ENCODE measurements around the gene PTTG1IP. TPM values are rescaled to one million over a fixed set of nuclear protein-coding genes. Genes with fewer than 3 reads are reported as not detected.

Gene PTTG1IP
- total RNA-seq, 1 donor from 2014 or later: 209 TPM

- intact Hi-C loops (cut with DNase I): no loop called here
Measured at GRCh38 chr21:44857127-44857892, 16.2 kb downstream of the PTTG1IP start.

GRCh38 chr21:44856131-44856530 lies 17.4 kb downstream of the PTTG1IP start:
- Histone ChIP-seq H3K9me3 (no peaks in the 10 kb centered on the region), H3K27me3 (ENCODE audit: low read depth) (no peaks in the 10 kb centered on the region), H3K27ac (no peak overlapping the region), H3K4me3 (no peak overlapping the region), H3K36me3 (peaks cover 100% of the 10 kb centered on the region), H3K4me1 (peaks cover 7% of the 10 kb centered on the region)
- no peak for TF ChIP-seq CTCF (IDR thresholded peaks at IDR 0.05)
- ATAC-seq (no peak), DNase-seq (no peak)
- intact Hi-C loops (cut with DNase I): no loop called here

More at GRCh38 chr21:44857127-44857892, 16.2 kb downstream of the PTTG1IP start:
- H3K4me1 ChIP-seq: peaks cover 7% of the 10 kb centered on the region
- DNase-seq (no peak), ATAC-seq (no peak)
- H3K4me3 ChIP-seq: no peak overlapping the region
- no peak overlapping the region for H3K27ac ChIP-seq
- peaks cover 100% of the 10 kb centered on the region for H3K36me3 ChIP-seq
- H3K9me3 ChIP-seq: no peaks in the 10 kb centered on the region
- H3K27me3 ChIP-seq (ENCODE audit: low read depth): no peaks in the 10 kb centered on the region
- TF ChIP-seq CTCF (IDR thresholded peaks at IDR 0.05): no peak

GRCh38 chr21:44855572-44855971 lies 17.9 kb downstream of the PTTG1IP start:
- H3K9me3 ChIP-seq: no peaks in the 10 kb centered on the region
- H3K36me3 ChIP-seq: peaks cover 100% of the 10 kb centered on the region
- H3K4me3 ChIP-seq: no peak overlapping the region
- intact Hi-C loops (cut with DNase I): no loop called here
- DNase-seq: no peak
- H3K4me1 ChIP-seq: peaks cover 7% of the 10 kb centered on the region
- no peak overlapping the region for H3K27ac ChIP-seq
- TF ChIP-seq CTCF (IDR thresholded peaks at IDR 0.05): no peak
- ATAC-seq: no peak
- no peaks in the 10 kb centered on the region for H3K27me3 ChIP-seq (ENCODE audit: low read depth)

- no peak for TF ChIP-seq CTCF (IDR thresholded peaks at IDR 0.05)
- Histone ChIP-seq H3K27me3 (ENCODE audit: low read depth) (no peaks in the 10 kb centered on the region), H3K9me3 (no peaks in the 10 kb centered on the region), H3K4me1 (peaks cover 7% of the 10 kb centered on the region), H3K27ac (no peak overlapping the region), H3K36me3 (peaks cover 100% of the 10 kb centered on the region), H3K4me3 (no peak overlapping the region)
- DNase-seq (no peak), ATAC-seq (no peak)
- intact Hi-C loops (cut with DNase I): no loop called here
Measured at GRCh38 chr21:44854664-44855446, 18.6 kb downstream of the PTTG1IP start.

- peaks cover 100% of the 10 kb centered on the region for H3K36me3 ChIP-seq
- ATAC-seq (no peak), DNase-seq (no peak)
- intact Hi-C loops (cut with DNase I): no loop called here
- H3K9me3 ChIP-seq: no peaks in the 10 kb centered on the region
- H3K27me3 ChIP-seq (ENCODE audit: low read depth): no peaks in the 10 kb centered on the region
- no peak for TF ChIP-seq CTCF (IDR thresholded peaks at IDR 0.05)
- H3K4me3 ChIP-seq: no peak overlapping the region
- peaks cover 7% of the 10 kb centered on the region for H3K4me1 ChIP-seq
- H3K27ac ChIP-seq: no peak overlapping the region
Measured at GRCh38 chr21:44854391-44854663, 19.2 kb downstream of the PTTG1IP start.

All from lower lobe of right lung (tissue), 2 donors.